Ramos (cell line): ENCODE measurements around the gene CNTNAP3.
"Not testable (repeated sequence)": the region's sequence is repeated elsewhere in the genome, so short reads cannot be mapped to it uniquely, and the experiment has no call there.

Experiments
- in situ Hi-C: fragments of 300-500 bp; cut with MboI; formaldehyde crosslinking; loops from one replicate; pipeline ENCODE4 v1.14.3; 2022; ENCODE audit warnings: low sequenced_read_pairs; ENCODE audit not compliant: unreplicated experiment

CNTNAP3 gene

DNA sequence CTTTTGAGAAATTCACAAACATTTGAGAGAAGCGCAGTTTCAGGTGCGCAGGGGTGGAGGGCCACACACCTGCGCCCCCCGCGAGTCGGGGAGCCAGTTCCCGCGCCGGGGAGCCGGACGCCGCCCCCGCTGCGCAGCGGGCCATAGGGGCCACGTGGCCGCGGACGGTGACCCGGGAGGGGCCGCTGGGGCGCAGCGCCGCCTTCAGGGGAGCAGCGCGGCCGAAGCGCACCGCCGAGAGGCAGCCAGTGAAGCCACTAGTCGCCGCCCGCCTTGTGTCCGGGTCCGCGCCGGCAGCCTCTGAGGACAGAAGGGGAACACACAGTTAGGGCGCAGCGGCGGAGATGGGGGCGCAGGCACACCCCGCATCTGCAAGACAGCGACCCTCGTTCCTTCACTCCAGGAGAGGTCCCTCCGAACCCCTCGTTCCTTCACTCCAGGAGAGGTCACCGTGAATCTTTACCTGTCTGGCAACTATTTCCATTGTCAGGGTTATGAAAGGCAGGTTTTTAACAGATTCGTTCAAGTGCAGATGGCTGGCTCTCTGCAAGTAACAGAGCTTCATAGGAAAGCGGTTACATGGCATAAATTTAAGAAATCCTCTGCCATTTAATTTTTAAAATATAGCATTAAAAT lies 209.2 kb downstream of the CNTNAP3 start:
- in situ Hi-C loops, result not testable (repeated sequence)

DNA sequence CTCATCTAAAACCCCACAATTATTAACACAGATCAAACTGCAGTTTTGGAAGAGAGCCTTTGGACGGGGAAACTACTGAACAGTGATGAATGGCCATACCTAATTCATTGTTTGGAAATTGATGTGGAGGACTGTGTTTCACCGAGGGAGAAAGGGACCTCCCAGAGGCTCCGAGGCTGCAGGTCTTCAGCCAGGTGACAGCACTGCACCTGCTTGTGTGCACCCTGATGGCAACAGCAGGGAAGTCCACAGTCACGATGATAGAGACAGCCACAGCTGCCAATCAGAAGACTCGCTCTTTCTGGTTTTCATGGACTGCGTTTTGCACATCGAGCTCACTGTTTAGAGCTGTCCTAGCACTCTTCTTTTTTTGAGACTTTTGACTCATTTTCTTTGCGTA lies 214.4 kb downstream of the CNTNAP3 start:
- in situ Hi-C loops, result not testable (repeated sequence)

DNA sequence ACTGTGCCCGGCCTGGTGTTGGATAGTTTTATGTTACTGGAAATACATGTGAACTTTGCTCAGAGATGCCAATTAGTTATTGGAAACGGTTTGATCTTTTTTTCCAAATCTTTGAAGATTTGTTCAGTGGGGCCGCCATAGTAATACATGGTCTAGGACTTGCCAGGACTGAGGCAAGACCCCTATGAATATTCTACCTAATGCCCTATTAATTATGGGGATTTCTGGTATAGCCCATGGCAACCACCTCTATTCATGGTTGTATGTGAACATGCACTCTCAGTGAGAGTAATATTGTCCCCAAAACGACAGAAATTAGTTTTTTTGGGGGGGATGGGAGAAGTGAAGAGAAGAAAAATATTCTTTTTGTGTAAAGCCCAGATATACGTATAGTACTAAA lies 220.3 kb downstream of the CNTNAP3 start:
- in situ Hi-C loops, result not testable (repeated sequence)

DNA sequence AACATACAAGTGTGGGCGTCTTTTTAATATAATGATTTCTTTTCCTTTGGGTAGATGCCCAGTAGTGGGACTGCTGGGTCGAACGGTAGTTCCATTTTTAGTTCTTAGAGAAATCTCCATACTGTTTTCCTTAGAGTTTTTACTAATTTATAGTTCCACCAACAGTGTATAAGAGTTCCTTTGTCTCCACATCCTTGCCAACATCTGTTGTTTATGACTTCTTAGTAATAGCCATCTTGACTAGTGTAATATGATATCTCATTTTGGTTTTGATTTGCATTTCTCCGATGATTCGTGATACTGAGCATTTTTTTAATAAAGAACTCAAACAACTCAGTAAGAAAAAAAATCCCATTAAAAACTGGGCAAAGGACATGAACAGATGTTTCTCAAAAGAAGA lies 225.0 kb downstream of the CNTNAP3 start:
- in situ Hi-C loops, result not testable (repeated sequence)

DNA sequence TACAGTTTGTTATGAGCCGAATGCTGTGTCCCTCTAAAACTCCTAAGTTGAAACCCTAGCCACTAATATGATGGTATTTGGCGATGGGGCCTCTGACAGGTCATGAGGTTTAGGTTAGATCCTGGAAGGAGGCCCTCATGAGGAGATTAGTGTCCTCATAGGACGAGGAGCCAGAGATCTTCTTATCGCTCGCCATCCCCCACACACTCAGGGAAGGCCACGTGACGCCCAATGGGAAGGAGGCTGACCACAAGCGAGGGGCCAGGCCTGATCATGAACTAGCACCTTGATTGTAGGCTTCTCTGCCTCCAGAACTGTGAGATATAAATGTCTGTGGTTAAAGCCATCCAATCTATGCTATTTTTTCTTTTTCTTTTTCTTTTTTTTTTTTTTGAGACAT lies 233.5 kb downstream of the CNTNAP3 start:
- in situ Hi-C loops, result not testable (repeated sequence)

DNA sequence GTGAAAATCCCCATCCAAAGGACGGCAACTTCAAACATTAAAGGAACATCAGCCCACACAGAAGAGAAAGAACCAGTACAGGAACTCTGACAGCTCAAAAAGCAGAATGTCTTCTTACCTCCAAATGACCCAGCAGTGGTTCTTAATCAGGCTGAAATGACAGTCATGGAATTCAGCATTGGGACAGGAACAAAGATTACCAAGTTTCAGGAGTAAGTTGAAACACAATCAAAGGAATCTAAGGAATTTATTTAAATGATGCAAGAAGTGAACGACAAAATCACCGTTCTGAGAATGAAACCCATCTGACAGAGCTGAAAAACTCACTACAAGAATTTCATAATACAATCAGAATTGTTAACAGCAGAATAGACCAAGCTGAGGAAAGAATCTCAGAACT lies 241.1 kb downstream of the CNTNAP3 start:
- in situ Hi-C loops, result not testable (repeated sequence)

DNA sequence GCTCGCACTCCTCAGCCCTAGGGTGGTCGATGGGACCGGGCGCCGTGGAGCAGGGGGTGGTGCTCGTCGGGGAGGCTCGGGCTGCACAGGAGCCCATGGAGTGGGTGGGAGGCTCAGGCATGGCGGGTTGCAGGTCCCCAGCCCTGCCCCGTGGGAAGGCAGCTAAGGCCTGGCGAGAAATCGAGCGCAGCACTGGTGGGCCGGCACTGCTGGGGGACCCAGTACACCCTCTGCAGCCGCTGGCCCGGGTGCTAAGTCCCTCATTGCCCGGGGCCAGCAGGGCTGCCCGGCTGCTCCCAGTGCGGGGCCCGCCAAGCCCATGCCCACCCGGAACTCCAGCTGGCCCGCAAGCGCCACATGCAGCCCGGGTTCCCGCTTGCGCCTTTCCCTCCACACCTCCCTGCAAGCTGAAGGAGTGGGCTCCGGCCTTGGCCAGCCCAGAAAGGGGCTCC lies 245.6 kb downstream of the CNTNAP3 start:
- in situ Hi-C loops, result not testable (repeated sequence)

DNA sequence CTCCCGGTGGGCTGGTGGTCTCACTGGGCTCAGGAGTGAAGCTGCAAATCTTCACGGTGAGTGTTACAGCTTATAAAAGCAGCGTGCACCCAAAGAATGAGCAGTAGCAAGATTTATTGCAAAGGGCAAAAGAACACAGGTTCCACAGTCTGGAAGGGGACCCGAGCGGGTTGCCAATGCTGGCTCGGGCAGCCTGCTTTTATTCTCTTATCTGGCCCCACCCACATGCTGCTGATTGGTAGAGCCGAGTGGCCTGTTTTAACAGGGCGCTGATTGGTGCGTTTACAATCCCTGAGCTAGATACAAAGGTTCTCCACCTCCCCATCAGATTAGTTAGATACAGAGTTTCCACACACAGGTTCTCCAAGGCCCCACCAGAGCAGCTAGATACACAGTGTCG lies 246.2 kb downstream of the CNTNAP3 start:
- in situ Hi-C loops, result not testable (repeated sequence)

DNA sequence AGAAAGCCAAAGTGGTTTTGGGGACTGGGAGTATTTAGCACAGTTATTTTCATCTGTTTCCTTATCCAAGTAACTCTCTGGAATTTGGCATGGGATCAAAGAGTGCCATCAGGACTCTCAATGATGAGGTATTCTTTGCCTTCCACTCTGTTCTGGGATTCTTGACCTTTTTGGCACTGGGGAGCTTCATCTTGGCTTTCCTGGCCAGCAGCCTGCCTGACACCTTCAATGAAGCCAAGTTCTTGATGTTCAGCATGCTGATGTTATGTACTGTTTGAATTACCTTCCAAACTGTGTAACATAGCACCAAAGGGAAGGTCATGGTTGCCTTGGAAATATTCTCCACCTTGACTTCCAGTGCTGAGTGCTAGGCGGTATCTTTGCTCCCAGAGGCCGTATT lies 248.8 kb downstream of the CNTNAP3 start:
- in situ Hi-C loops, result not testable (repeated sequence)

DNA sequence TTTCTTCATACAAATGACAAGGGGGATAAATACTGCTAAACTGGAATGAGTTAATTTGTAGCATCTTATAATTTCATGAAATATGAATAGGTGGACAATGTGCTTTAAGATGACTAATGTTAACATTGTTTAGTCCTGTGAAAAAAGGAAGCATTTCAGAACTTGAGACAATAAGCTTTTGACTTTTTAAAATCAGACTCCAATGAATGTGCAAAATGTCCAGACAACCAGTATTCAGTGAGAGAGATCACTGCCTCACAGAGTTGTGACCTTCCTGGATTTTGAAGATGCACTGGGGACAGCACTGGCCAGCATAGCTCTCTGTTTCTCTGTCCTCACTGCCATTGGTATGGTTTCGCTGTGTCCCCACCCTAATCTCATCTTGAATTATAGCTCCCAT lies 249.7 kb downstream of the CNTNAP3 start:
- in situ Hi-C loops, result not testable (repeated sequence)

DNA sequence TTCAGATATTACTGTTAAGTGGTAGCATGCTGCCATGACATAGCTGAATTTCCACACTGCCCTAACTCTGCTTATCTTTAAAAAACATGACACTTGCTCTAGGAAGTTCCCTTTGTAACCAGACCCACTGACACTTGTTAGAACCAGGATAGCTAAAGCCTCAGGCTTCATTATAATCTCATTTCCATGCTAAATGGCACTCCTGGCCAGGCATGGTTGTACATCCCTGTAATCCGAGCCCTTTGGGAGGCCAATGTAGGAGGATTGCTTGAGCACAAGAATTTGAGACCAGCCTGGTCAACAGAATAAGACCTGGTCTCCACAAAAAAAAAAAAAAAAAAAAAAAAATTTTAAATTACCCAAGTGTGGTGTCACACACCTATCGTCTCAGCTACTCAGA lies 254.1 kb downstream of the CNTNAP3 start:
- in situ Hi-C loops, result not testable (repeated sequence)

DNA sequence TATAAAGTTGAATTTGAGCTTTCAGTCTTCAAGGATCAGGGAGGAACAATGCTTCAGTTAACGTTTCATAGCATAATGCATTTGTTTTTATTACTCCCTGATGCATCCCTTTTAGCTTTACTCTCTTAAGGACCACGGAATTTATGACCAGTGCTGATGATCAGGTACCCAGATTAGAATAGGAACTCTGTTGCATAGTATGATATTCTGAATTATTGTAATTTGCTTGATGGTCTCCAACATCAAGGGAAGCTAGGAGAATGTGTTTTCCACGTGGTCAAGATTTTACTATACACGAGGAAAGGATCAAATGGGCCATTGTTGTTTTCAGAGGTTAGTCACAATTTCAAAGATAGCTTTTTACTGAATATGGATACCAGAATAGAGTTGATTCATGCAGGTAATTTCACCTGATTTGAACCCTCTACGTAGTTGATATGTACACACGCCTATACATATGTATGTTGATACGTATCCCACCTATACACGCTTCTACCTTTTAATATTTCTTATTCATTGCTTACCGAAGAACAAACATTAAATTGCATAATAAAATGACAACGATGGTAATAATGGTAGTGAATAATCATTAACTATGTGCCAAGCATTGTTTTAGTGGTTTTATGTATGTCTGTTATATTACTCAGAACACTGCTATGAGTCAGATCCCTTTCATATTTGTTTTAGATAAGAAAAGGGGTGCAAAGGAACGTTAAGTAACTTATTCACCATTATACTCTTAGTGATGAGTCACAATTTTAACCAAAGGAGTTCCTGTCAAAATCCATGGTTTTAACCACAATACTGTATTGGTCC lies 257.6 kb downstream of the CNTNAP3 start:
- in situ Hi-C loops, result not testable (repeated sequence)

DNA sequence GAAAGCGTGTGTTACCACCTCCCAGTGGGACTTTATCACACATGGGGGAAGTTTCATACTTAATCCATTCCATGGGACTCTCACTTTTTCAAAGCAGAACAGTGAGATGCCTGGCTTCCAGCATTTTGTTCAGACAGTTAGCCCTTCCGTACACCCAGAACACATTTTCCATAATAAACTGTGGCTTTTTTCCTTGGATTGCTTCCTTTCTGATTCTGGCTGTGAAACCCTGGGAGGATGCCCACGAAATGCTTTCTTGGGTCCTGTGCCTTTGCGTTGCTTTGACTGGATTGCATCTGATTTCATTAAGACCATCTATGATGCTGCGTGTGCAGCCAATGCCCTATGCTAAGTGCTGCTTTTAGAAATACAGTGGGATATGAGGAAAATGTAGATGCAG lies 259.1 kb downstream of the CNTNAP3 start:
- in situ Hi-C loops, result not testable (repeated sequence)

DNA sequence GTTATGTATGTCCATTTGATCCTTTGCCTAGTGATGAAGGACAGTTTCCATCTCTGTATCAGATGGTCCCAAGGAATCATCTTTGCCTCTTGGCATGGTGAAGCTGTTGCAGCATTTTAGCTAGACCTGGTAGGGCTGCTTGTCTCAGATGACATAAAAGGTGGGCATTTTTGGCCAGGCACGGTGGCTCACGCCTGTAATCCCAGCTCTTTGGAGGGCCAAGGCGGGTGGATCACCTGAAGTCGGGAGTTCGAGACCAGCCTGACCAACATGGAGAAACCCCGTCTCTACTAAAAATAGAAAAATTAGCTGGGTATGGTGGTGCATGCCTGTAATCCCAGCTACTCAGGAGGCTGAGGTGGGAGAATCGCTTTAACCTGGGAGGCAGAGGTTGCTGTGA lies 259.8 kb downstream of the CNTNAP3 start:
- in situ Hi-C loops, result not testable (repeated sequence)

DNA sequence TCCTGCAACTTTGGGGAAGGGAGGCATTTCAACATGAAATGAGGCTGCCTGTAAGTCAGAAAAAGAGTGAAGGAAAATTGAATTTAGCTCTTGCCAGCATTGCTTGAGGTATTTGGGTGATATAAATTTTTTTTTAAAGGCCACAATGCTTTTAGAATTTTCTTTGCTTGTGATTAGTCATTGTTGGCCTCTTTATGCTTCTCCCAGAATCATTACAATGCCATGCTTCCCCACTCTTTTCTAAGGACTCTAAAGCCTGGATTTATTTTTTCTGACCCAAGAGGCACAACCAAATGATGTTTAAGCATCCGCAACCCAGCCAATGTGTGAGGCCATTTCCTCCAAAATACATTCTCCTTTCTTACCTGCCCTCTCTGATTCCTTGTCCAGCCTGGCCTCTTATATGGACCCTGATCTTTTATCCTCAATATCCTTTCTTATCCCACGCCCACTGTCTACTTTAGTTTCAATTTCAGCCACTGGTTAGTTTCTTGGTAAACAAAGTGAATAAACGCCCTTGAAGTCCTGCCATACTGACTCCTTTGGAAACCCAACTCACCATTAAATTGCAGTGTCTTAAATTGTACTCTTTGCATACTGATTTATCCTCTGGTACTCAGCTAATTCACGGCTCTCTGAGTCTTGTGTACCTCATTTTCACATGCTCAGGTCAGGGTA lies 261.9 kb downstream of the CNTNAP3 start:
- in situ Hi-C loops, result not testable (repeated sequence)
